Activated CD4-positive, alpha-beta T cell treated with anti-CD3 and anti-CD28 coated beads, Interleukin-2, amount 50 U/mL, for 1 hour (primary cell): ENCODE measurements around the gene EDNRA.
"Not testable (repeated sequence)": the region's sequence is repeated elsewhere in the genome, so short reads cannot be mapped to it uniquely, and the experiment has no call there.

ENCODE experiments used
- DNase-seq: peaks from one replicate; pipeline ENCODE4 v3.0.0-alpha.2; 2020

EDNRA gene

GRCh38 chr4:147480891-147481576 lies at the start of gene EDNRA:
Gene EDNRA, plus strand, starts transcription at chr4:147481097. Its CDS starts 4,585 bp downstream, at chr4:147485682.
- DNase-seq, result no peak

- not testable (repeated sequence) for DNase-seq
These were observed 46.5 kb upstream of the EDNRA start for GRCh38 chr4:147434370-147434769.

- no peak for DNase-seq
These were observed 40.5 kb upstream of the EDNRA start for GRCh38 chr4:147440442-147440841.

- no peak for DNase-seq
These were observed 33.1 kb upstream of the EDNRA start for GRCh38 chr4:147447786-147448185.

- DNase-seq, result no peak
These were observed 27.2 kb upstream of the EDNRA start for GRCh38 chr4:147453561-147454141.

- no peak for DNase-seq
These were observed 24.2 kb upstream of the EDNRA start for GRCh38 chr4:147456706-147457105.

GRCh38 chr4:147461161-147461560 lies 19.7 kb upstream of the EDNRA start:
- no peak for DNase-seq

GRCh38 chr4:147463065-147463464 lies 17.8 kb upstream of the EDNRA start:
- DNase-seq, result no peak

- DNase-seq, result no peak
These were observed 15.4 kb upstream of the EDNRA start for GRCh38 chr4:147465461-147465860.

GRCh38 chr4:147477439-147477838 lies 3.5 kb upstream of the EDNRA start:
- DNase-seq, result no peak

GRCh38 chr4:147479376-147479775 lies 1.5 kb upstream of the EDNRA start:
- DNase-seq, result no peak

GRCh38 chr4:147479786-147480185 lies 1.1 kb upstream of the EDNRA start:
- no peak for DNase-seq

GRCh38 chr4:147480502-147480890 lies 401 bp upstream of the EDNRA start:
- DNase-seq, result no peak

GRCh38 chr4:147481577-147482109 lies 746 bp downstream of the EDNRA start:
- no peak for DNase-seq

GRCh38 chr4:147482281-147482680 lies 1.4 kb downstream of the EDNRA start:
- no peak for DNase-seq

GRCh38 chr4:147485167-147485566 lies 4.3 kb downstream of the EDNRA start:
- DNase-seq, result no peak

GRCh38 chr4:147487616-147488015 lies 6.7 kb downstream of the EDNRA start:
- no peak for DNase-seq

- DNase-seq, result no peak
These were observed 7.7 kb downstream of the EDNRA start for GRCh38 chr4:147488556-147488955.

- DNase-seq, result no peak
These were observed 10.2 kb downstream of the EDNRA start for GRCh38 chr4:147491086-147491485.

GRCh38 chr4:147492306-147492705 lies 11.4 kb downstream of the EDNRA start:
- no peak for DNase-seq

GRCh38 chr4:147492761-147493160 lies 11.9 kb downstream of the EDNRA start:
- DNase-seq, result no peak

- no peak for DNase-seq
These were observed 12.4 kb downstream of the EDNRA start for GRCh38 chr4:147493307-147493706.

GRCh38 chr4:147494301-147494700 lies 13.4 kb downstream of the EDNRA start:
- no peak for DNase-seq

GRCh38 chr4:147496500-147496899 lies 15.6 kb downstream of the EDNRA start:
- DNase-seq, result no peak
